Right lung (tissue), 5 donors: ENCODE measurements around the gene HEATR5A. TPM values are rescaled to one million over a fixed set of nuclear protein-coding genes. Genes with fewer than 3 reads are reported as not detected.
"Not testable (repeated sequence)": the region's sequence is repeated elsewhere in the genome, so short reads cannot be mapped to it uniquely, and the experiment has no call there.

Experiments used
- DNase-seq, 2 donors: peaks; one replicate each; pipeline ENCODE4 v3.0.0-alpha.2; 2013
- polyA plus RNA-seq, 5 donors: library from polyadenylated mRNA; unstranded; fragments of 120-200 nt; gene quantifications; one replicate each; pipeline versions ENCODE4 v1.2.1 to v1.2.3, GENCODE V29; 2013; ENCODE audit warnings: inconsistent platforms in 1 of 5, low replicate concordance in 1 of 5; ENCODE audit not compliant: insufficient read length in 5 of 5, insufficient read depth in 1 of 5

The HEATR5A gene
- polyA plus RNA-seq, 5 donors: 13.4 to 26.7 (median 21.8) TPM

DNA sequence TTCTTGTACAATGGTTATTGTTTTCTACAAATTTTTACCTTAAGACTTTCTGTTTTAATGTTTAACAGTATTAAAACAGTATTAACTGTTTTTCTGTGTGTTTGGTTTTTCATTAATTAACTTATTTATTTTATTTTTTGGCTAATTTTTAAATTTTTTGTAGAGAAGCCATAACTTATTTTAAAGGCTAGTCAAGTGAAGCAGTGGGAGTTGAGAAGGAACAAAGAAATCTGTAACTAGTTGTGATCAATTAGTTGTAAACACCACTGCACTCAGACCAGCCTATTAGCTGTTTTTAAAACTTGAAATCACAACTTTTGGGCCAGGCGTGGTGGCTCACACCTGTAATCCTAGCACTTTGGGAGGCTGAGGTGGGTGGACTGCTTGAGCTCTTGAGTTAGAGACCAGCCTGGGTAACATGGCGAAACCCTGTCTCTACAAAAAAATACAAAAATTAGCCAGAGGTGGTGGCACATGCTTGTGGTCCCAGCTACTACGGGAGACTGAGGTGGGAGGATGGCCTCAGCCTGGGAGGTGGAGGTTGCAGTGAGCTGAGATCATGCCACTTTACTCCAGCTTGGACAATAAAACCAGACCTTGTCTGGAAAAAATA lies 161.8 kb downstream of the HEATR5A start:
- no peak for DNase-seq

DNA sequence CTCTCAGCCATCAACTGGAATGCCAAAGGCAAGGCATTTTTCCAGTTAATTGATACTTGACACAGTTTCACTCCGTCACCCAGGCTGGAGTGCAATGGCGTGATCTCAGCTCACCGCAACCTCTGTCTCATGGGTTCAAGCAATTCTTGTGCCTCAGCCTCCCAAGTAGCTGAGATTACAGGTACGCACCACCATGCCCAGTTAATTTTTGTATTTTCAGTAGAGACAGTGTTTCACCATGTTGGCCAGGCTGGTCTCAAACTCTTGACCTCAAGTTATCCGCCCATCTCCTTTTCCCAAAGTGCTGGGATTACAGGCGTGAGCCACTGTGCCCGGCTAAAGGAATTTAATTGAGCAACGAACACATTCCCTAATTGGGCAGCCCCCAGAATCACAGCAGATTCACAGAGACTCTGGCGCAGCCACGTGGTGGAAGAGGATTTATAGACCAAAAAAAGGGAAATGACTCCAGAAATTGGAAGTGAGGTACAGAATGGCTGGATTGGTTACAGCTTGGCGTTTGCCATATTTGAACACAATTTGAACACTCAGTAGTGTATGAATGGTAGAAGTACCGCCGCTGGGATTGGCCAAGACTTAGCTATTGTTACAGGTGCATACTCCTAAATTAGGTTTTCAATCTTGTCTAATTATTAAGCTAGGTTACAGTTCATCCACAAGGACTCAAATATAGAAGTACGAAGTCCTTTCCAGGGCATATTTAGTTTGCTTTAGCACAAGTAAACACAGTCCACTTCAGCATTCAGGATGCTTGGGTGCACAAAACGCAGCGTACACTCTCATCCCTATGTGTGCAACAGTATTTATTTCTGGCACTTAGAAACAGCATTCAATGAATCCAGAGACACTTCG lies 162.6 kb downstream of the HEATR5A start:
- not testable (repeated sequence) for DNase-seq

DNA sequence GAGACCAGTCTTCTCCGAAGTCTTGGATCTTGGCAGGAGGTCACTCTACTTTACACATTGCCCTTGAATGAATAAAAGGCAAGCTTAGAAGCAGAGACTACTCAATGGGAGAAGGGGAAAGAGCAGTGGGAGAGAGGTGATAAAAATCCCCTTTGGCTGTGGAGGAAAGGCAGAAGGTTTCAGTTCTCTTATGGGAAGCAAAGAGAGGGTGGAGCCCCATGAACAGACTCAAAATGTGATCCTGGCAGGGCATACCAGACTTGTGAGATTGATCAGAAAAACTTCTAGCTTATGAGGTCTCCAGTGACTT lies 163.2 kb downstream of the HEATR5A start:
- no peak for DNase-seq

DNA sequence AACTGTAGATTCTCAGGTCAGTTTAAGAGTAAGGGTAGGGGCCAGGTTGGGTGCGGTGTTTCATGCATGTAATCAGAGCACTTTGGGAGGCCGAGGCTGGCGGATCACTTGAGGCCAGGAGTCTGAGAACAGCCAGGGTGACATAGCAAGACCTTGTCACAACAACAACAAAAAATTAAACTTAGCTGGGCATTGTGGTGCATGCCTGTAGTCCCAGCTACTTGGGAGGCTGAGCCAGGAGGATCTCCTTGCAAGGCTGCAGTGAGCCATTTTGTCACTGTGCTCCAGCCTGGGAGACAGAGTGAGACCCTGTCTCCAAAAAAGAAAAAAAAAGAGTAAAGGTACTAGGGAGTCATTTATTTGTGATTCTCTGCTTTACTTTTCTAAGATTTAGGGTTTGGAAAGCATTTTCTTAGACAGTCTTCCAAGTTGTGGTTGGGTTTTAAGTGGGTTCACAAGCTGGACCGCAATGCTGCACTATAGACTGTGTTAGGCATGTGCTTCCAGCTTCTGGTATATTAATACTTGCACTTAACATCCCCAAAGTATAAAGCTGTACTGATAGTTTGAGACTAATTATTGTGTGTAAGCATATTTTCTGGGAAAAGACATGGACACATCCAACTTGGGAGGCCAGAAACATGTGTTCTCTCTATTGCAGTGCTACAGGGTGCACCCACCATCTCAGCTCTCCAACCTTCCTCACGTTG lies 163.7 kb downstream of the HEATR5A start:
- DNase-seq: no peak

DNA sequence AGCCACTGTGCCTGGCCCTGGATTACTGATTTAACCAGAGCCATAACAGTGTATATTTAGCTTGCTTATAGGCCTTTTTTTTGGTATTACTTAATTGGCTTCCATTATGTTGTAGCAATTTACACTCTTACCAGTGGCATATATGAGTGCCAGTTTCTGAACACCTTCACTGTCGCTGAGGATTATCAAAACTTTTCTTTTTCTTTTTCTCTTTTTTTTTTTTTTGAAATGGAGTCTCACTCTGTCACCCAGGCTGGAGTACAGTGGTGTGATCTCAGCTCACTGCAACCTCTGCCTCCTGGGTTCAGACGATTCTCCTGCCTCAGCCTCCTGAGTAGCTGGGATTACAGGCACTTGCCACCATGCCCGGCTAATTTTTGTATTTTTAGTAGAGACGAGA lies 164.4 kb downstream of the HEATR5A start:
- not testable (repeated sequence) for DNase-seq

DNA sequence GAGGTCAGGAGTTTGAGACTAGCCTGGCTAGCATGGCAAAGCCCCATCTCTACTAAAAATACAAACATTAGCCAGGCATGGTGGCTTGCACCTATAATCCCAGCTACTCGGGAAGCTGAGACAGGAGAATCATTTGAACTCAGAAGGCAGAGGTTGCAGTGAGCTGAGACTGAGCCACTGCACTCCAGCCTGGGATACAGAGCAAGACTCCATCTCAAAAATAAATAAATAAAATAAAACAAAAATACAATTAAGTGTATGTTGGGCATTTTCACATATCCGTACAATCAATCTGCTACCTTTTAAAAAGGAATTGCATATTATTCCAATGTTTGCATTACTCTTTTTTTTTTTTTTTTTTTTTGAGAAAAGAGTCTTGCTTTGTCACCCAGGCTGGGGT lies 165.1 kb downstream of the HEATR5A start:
- DNase-seq: no peak

DNA sequence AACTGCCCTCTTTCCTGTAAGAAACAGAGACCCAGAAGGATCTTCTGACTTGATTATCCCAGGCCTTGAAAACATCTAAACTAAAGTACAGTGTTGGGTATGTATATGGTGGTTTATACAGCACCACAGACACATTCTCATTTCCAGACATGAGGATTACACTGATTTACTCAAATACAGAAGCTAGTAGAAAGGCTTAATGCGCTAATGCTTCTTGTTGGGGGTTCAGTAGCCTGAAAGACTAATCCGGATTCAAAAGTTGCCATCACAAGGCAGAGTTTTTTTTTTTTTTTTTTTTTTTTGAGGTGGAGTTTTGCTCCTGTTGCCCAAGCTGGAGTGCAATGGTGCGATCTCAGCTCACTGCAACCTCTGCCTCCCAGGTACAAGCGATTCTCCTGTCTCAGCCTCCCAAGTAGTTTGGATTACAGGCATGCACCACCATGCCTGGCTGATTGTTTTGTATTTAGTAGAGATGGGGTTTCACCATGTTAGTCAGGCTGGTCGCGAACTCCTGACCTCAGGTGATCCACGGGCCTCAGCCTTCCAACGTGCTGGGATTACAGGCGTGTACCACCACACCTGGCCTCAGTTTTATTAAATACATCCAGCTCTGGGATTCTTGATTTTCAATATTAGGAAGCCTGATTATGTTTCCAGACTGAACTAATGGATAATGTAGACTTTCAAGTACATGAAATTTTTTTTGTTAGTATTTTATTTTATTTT lies 166.4 kb downstream of the HEATR5A start:
- DNase-seq: no peak

DNA sequence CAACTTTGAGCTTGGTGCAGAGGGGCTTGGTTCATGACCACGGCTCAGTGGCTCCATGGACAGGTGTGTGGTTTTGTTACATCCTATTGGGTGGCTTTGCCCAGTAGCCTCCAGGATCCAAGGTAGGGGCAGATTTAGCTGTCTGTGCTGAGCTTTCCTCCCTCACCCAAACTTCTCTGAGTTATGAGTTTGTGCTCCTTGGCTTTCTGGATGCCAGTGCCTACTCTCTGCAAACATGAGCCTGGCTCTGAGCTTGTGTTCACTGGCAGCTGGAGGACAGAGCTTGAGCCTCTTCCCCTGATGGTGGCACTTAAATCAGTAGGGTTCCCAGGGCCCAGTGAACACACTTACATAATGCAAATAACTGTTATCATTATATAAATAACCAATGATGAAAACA lies 167.5 kb downstream of the HEATR5A start:
- no peak for DNase-seq

DNA sequence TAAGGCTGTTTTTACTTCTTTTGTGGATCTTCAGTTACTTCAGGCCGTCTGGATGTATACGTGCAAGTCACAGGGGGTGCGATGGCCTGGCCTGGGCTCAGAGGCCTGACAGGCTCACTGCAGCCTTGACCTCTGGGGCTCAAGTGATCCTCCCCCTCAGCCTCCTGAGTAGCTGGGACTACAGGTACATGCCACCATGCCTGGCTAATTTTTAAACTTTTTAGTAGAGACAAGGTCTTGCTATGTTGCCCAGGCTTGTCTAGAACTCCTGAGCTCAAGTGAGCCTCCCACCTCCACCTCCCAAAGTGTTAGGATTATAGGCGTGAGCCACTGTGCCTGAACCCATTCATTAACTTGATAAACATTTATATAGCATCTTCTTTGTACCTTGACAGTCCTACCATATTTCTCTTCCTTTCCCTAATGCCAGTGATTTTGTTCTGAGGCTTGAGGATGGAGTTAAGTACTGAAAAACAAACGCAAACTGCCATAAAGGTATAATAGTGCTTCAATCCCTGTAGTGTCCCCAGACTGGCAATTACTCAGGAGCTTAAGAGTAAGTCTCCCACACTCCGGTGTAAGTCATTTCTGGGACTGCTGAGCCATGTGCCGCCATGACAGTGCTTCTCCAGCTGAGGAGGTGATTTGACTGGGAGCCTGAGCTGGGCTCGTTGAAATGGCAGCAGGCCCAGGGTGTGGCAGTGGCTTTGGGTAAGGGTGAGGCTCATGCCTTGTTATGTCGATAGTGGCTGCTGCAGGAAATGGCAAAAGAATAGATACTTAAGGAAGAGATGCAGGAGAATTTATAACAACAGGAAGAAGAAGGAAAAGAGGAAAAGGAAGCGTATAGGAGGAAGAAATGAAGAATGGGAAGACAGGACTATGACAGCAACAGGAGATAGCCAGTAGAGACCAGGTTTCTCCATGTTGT lies 169.1 kb downstream of the HEATR5A start:
- DNase-seq: no peak

DNA sequence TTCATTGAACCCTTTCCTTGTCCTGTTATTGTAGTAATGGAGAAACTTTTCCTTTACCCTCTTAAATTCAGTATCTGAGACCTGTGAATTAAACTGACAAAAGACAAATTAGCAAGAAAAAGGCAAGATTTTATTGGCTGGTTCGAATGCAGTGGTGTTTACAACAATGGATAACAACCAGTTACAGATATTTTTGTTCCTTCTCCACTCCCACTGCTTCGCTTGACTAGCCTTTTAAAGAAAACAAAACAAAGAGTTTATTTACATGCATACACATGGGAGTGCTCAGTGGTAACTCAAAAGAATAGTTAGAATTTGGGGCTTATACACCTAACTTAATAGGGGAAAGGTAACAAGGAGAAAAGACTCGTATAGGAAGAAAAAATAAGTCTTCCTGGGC lies 175.7 kb downstream of the HEATR5A start:
- no peak for DNase-seq

DNA sequence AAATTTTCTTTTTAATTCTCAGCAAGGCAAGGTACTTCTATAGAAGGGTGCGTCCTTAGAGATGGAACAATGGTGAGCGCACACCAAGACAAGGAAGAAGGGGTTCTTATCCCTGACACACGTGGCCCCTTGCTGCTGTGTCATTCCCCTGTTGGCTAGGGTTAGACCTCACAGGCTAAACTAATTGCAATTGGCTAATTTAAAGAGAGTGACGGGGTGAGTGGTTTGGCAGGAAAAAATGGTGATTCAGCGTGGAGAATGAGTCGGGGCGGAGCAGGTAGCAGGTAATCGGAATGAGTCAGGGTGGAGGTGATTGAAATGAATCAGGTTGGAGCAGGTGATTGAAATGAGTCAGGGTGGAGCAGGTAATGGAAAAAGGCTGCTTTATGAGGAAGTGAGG lies 176.5 kb downstream of the HEATR5A start:
- no peak for DNase-seq

DNA sequence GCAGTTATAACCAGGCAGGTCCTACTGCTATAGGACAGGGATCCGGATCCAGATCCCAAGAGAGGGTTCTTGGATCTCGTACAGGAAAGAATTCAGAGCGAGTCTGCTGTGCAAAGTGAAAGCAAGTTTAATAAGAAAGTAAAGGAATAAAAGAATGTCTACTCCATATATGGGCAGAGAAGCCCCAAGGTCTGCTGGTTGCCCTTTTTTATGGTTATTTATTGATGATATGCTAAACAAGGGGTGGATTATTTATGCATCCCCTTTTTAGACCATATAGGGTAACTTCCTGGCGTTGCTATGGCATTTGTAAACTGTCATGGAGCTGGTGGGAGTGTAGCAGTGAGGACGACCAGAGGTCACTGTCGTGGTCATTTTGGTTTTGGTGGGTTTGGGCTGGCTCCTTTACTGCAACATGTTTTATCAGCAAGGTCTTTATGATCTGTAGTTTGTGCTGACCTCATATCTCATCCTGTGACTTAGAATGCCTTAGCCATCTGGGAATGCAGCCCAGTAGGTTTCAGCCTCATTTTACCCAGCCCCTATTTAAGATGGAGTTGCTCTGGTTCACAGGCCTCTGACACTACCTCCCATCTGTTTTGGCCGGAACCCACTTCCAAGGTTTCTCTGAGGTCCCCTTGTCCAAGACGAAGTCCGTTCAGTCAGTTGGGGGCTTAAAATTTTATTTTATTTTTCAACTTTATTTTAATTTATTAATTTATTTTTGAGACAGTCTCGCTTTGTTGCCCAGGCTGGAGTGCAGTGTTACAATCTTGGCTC lies 178.0 kb downstream of the HEATR5A start:
- DNase-seq: not testable (repeated sequence)

Other genes starting within 250 kb of the HEATR5A start
- gene HECTD1, start 212.8 kb downstream of the HEATR5A start, polyA plus RNA-seq: 100 to 1,000 TPM; 144 to 214 (median 192) TPM
- gene DTD2, start 37.0 kb upstream of the HEATR5A start, polyA plus RNA-seq: 10 to 100 TPM; 18.9 to 25.4 (median 20.1) TPM
- gene GPR33, start 67.5 kb upstream of the HEATR5A start, polyA plus RNA-seq: not detected
- gene NUBPL, start 140.9 kb upstream of the HEATR5A start, polyA plus RNA-seq: 10 to 100 TPM; 14.4 to 19.1 (median 16.4) TPM